Erythroblast (primary cell): Measurements from ENCODE around the gene COPG2.

Source experiments
- GATA1 ChIP-seq: IDR thresholded peaks from 2 replicates; pipeline ENCODE4 v1.6.1; 2011; ENCODE audit warnings: low read depth, mild to moderate bottlenecking, control low read depth, low read length, moderate library complexity
- POLR2A ChIP-seq: IDR thresholded peaks from 2 replicates; pipeline ENCODE4 v1.6.1; 2011; ENCODE audit warnings: mild to moderate bottlenecking, low read length

GRCh38 chr7:130500463-130500862 is 168.1 kb downstream of the COPG2 start:
- TF ChIP-seq POLR2A, result no peak
- no peak for TF ChIP-seq GATA1
